Esophagus muscularis mucosa (tissue), 3 donors: ENCODE data around the gene ZCCHC17.

Source experiments
- CTCF ChIP-seq, 3 experiments: fragments of 200-600 bp in 2 of 3; fragments of 450-650 bp in 1 of 3; sonication (generic) in 2 of 3; IDR thresholded peaks; one replicate each; pipeline ENCODE4 v1.5.1; 2017 to 2019; ENCODE audit warnings: antibody characterized with exemption in 3 of 3, mild to moderate bottlenecking in 2 of 3, moderate library complexity in 1 of 3
- POLR2A ChIP-seq: fragments of 450-650 bp; IDR thresholded peaks from one replicate; pipeline ENCODE4 v1.6.1; 2017; ENCODE audit warnings: antibody characterized with exemption, moderate library complexity, mild to moderate bottlenecking, low read depth
- POLR2AphosphoS5 ChIP-seq, 2 donors: sonication (generic); formaldehyde crosslinking; IDR thresholded peaks; one replicate each; pipeline ENCODE4 v1.6.1; 2017; ENCODE audit warnings: antibody characterized with exemption in 2 of 2

- TF ChIP-seq CTCF (IDR thresholded peaks at IDR 0.05) (no peak), POLR2A (no peak), POLR2AphosphoS5 (IDR thresholded peaks at IDR 0.05) (no peak)
Measured at GRCh38 chr1:31272369-31272768, 24.5 kb upstream of the ZCCHC17 start.
